Neuronal stem cell (in vitro differentiated cells): ENCODE data around the gene CPT1A.
A peak's percentile ranks its signal among the peaks of the same experiment; 100 is the strongest.

Experiments
- DNase-seq: peaks from one replicate; pipeline ENCODE4 v3.0.0-alpha.2; 2013; ENCODE audit warnings: low spot score
- H2AFZ ChIP-seq: one replicate; pipeline ENCODE4 v1.6.1; 2013; ENCODE audit warnings: mild to moderate bottlenecking, low read length, inconsistent platforms
- H2AK5ac ChIP-seq: 2 replicates; pipeline ENCODE4 v1.6.1; 2013; ENCODE audit warnings: low read depth, mild to moderate bottlenecking, inconsistent platforms, low read length, moderate library complexity, mixed read lengths
- H2BK120ac ChIP-seq: 2 replicates; pipeline ENCODE4 v1.6.1; 2013; ENCODE audit warnings: low read depth, mild to moderate bottlenecking, inconsistent platforms, low read length, moderate library complexity, mixed read lengths
- H2BK12ac ChIP-seq: one replicate; pipeline ENCODE4 v1.6.1; 2013; ENCODE audit warnings: low read length, inconsistent platforms
- H2BK15ac ChIP-seq: 2 replicates; pipeline ENCODE4 v1.6.1; 2013; ENCODE audit warnings: mild to moderate bottlenecking, low read length, inconsistent platforms, mixed read lengths
- H2BK5ac ChIP-seq: one replicate; pipeline ENCODE4 v1.6.1; 2013; ENCODE audit warnings: inconsistent platforms, mild to moderate bottlenecking, low read length, moderate library complexity
- H3K14ac ChIP-seq: one replicate; pipeline ENCODE4 v1.6.1; 2013; ENCODE audit warnings: low read length, inconsistent platforms
- H3K18ac ChIP-seq: 2 replicates; pipeline ENCODE4 v1.6.1; 2013; ENCODE audit warnings: low read length, inconsistent platforms
- H3K23ac ChIP-seq: 2 replicates; pipeline ENCODE4 v1.6.1; 2013; ENCODE audit warnings: low read depth, mild to moderate bottlenecking, mixed read lengths, low read length, inconsistent platforms; ENCODE audit not compliant: poor library complexity
- H3K27ac ChIP-seq: replicated peaks from 3 replicates; pipeline ENCODE4 v1.5.1; 2013; ENCODE audit warnings: low read length, inconsistent platforms
- H3K27me3 ChIP-seq, 3 experiments: 2 replicates each; pipeline ENCODE4 v1.6.1; 2013; ENCODE audit warnings: low read length in 3 of 3, mild to moderate bottlenecking in 2 of 3, inconsistent platforms in 1 of 3, low read depth in 1 of 3, mixed read lengths in 1 of 3, moderate library complexity in 1 of 3; ENCODE audit not compliant: control insufficient read depth in 3 of 3, insufficient read depth in 3 of 3
- H3K36me3 ChIP-seq, 2 donors: replicated peaks in 1 of 2; 2 replicates each; pipeline ENCODE4 v1.6.1; 2013; ENCODE audit warnings: low read length in 2 of 2; ENCODE audit not compliant: control insufficient read depth in 2 of 2, insufficient read depth in 2 of 2
- H3K4ac ChIP-seq: 2 replicates; pipeline ENCODE4 v1.6.1; 2013; ENCODE audit warnings: inconsistent platforms, mild to moderate bottlenecking, low read length, moderate library complexity
- H3K4me1 ChIP-seq, 2 donors: 1 replicate in 1 of 2; 2 replicates in 1 of 2; pipeline ENCODE4 v1.6.1; 2013; ENCODE audit warnings: low read length in 2 of 2, low read depth in 1 of 2; ENCODE audit not compliant: control insufficient read depth in 2 of 2, insufficient read depth in 1 of 2
- H3K4me2 ChIP-seq: one replicate; pipeline ENCODE4 v1.6.1; 2013; ENCODE audit warnings: mild to moderate bottlenecking, low read length, inconsistent platforms; ENCODE audit not compliant: insufficient read depth, poor library complexity, severe bottlenecking
- H3K4me3 ChIP-seq, 2 donors: 2 replicates each; pipeline ENCODE4 v1.5.1; 2013; ENCODE audit warnings: low read length in 2 of 2, mild to moderate bottlenecking in 2 of 2, inconsistent platforms in 1 of 2, moderate library complexity in 1 of 2
- H3K79me1 ChIP-seq: one replicate; pipeline ENCODE4 v1.6.1; 2013; ENCODE audit warnings: low read depth, mild to moderate bottlenecking, inconsistent platforms, low read length, moderate library complexity
- H3K9ac ChIP-seq: one replicate; pipeline ENCODE4 v1.6.1; 2013; ENCODE audit warnings: mild to moderate bottlenecking, low read depth, low read length, inconsistent platforms; ENCODE audit not compliant: poor library complexity
- H3K9me3 ChIP-seq, 2 donors: replicated peaks in 1 of 2; 2 replicates each; pipeline versions ENCODE3 to v1.6.1; 2013; ENCODE audit warnings: low read length in 2 of 2, mild to moderate bottlenecking in 2 of 2, inconsistent platforms in 1 of 2, low read depth in 1 of 2, mixed read lengths in 1 of 2, moderate library complexity in 1 of 2; ENCODE audit not compliant: control insufficient read depth in 2 of 2, insufficient read depth in 1 of 2
- H4K8ac ChIP-seq: one replicate; pipeline ENCODE4 v1.6.1; 2013; ENCODE audit warnings: low read depth, mild to moderate bottlenecking, inconsistent platforms, low read length, moderate library complexity
- H4K91ac ChIP-seq: one replicate; pipeline ENCODE4 v1.6.1; 2013; ENCODE audit warnings: low read length, low read depth, mild to moderate bottlenecking, inconsistent platforms; ENCODE audit not compliant: poor library complexity
- WGBS, 2 donors: extraction: QIAGEN DNeasy Blood & Tissue Kit; methylation state at CpG; one replicate each; pipeline ENCODE4 v1.1.7; 2013; ENCODE audit warnings: missing lambda C conversion rate in 2 of 2, mixed read lengths in 1 of 2; ENCODE audit not compliant: insufficient read length in 2 of 2, insufficient replicate concordance in 1 of 2; ENCODE audit errors: extremely low coverage in 2 of 2; 5-methylcytosine and 5-hydroxymethylcytosine counted together

Gene CPT1A

DNA sequence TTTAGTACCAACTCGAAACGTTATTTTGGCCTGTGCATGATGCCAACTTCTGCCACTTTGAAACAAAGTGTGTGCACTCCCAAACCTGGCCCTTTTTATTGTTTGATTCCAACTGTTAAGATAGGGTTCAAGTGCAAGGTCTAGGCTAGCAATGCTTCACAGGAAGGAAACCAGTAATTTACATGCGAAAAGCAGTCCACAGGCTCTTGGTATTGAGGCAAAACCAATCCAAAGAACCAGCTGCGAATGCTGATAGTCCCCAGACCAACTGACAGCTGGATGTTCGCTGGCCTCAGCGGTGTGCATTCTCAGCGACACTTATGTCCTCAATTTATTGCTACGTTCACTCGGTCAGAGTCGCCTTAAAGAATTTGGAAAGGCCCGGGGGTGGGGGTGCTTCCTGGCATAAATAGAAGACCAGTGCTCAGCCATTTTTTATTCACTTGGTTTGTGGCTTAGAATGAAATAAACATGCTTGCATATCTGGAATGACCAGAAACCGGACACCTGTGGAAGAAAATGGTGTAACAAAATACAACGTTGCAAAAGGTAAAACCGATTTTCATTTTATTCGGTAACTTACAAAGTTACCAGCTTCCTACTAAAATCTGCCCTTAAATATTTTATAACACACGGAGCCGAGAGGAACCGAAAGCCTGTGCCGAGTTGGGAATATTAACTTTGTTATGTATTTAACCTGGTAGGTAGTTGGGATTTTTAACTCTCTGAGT lies 1.6 kb downstream of the CPT1A start:
- Histone ChIP-seq H3K4me1 (peaks cover 12 to 27% of the 10 kb centered on the region in 2 donors), H2AK5ac (no peak overlapping the region), H3K4me3 (peak overlapping the region in 1 of 2 donors; percentile 47), H3K14ac (no peak overlapping the region), H3K27me3 (peaks cover 41 to 66% (median 64%) of the 10 kb centered on the region in 3 experiments), H3K79me1 (peaks cover 2% of the 10 kb centered on the region), H2AFZ (peak overlapping the region; percentile 93), H3K27ac (no peak overlapping the region), H2BK120ac (no peak overlapping the region), H3K36me3 (no peaks in the 10 kb centered on the region), H4K8ac (no peak overlapping the region), H3K4ac (no peak overlapping the region), H3K4me2 (peak overlapping the region; percentile 86), H2BK12ac (no peak overlapping the region), H3K18ac (no peak overlapping the region), H3K23ac (no peak overlapping the region), H2BK15ac (no peak overlapping the region), H3K9ac (no peak overlapping the region), H4K91ac (no peak overlapping the region), H2BK5ac (no peak overlapping the region), H3K9me3 (peaks cover 0 to 6% of the 10 kb centered on the region in 2 donors)
- WGBS, 2 donors: no CpG with 5 or more reads among the region's 19 CpGs
- DNase-seq: no peak

GRCh38 chr11:68839054-68839865 lies 2.5 kb downstream of the CPT1A start:
- peaks cover 37 to 58% (median 58%) of the 10 kb centered on the region in 3 experiments for H3K27me3 ChIP-seq
- peak overlapping the region; percentile 38 for H3K14ac ChIP-seq
- H3K9me3 ChIP-seq: peaks cover 0 to 6% of the 10 kb centered on the region in 2 donors
- H3K4me3 ChIP-seq: peak overlapping the region; percentile 47 to 81
- peaks cover 2% of the 10 kb centered on the region for H3K79me1 ChIP-seq
- H2BK5ac ChIP-seq: no peak overlapping the region
- peak overlapping the region; percentile 21 for H3K9ac ChIP-seq
- H3K4me2 ChIP-seq: peak overlapping the region; percentile 86
- no peaks in the 10 kb centered on the region for H3K36me3 ChIP-seq
- no peak overlapping the region for H3K4ac ChIP-seq
- peaks cover 12 to 26% of the 10 kb centered on the region in 2 donors for H3K4me1 ChIP-seq
- peak overlapping the region; percentile 74 for H2AK5ac ChIP-seq
- H3K23ac ChIP-seq: peak overlapping the region; percentile 73
- no peak overlapping the region for H4K8ac ChIP-seq
- peak overlapping the region; percentile 93 for H2AFZ ChIP-seq
- no peak overlapping the region for H4K91ac ChIP-seq
- WGBS, 2 donors: no CpG with 5 or more reads among the region's 61 CpGs
- no peak overlapping the region for H2BK120ac ChIP-seq
- no peak overlapping the region for H2BK12ac ChIP-seq
- no peak overlapping the region for H3K27ac ChIP-seq
- no peak overlapping the region for H2BK15ac ChIP-seq
- peak; percentile 89 for DNase-seq
- H3K18ac ChIP-seq: peak overlapping the region; percentile 94

GRCh38 chr11:68838572-68838964 lies 3.1 kb downstream of the CPT1A start:
- peak overlapping the region in 1 of 2 donors; percentile 47 for H3K4me3 ChIP-seq
- H2BK12ac ChIP-seq: no peak overlapping the region
- H2AFZ ChIP-seq: peak overlapping the region; percentile 93
- no peak overlapping the region for H3K9ac ChIP-seq
- no peaks in the 10 kb centered on the region for H3K36me3 ChIP-seq
- no peak overlapping the region for H3K23ac ChIP-seq
- no peak for DNase-seq
- H2AK5ac ChIP-seq: no peak overlapping the region
- H3K14ac ChIP-seq: no peak overlapping the region
- WGBS, 2 donors: no CpG with 5 or more reads among the region's 8 CpGs
- no peak overlapping the region for H3K18ac ChIP-seq
- H3K4ac ChIP-seq: no peak overlapping the region
- H2BK120ac ChIP-seq: no peak overlapping the region
- H4K91ac ChIP-seq: no peak overlapping the region
- H3K27ac ChIP-seq: no peak overlapping the region
- H3K79me1 ChIP-seq: peaks cover 2% of the 10 kb centered on the region
- peaks cover 31 to 51% (median 51%) of the 10 kb centered on the region in 3 experiments for H3K27me3 ChIP-seq
- H3K4me2 ChIP-seq: peak overlapping the region; percentile 86
- no peak overlapping the region for H2BK15ac ChIP-seq
- no peak overlapping the region for H2BK5ac ChIP-seq
- peaks cover 11 to 23% of the 10 kb centered on the region in 2 donors for H3K4me1 ChIP-seq
- peaks cover 0 to 6% of the 10 kb centered on the region in 2 donors for H3K9me3 ChIP-seq
- no peak overlapping the region for H4K8ac ChIP-seq
